Ectodermal cell (in vitro differentiated cells): ENCODE measurements around the gene COG2.

Experiments
- H3K27ac ChIP-seq: 2 replicates; pipeline ENCODE4 v1.7.0; 2013; ENCODE audit warnings: mild to moderate bottlenecking, low read depth, low read length; ENCODE audit not compliant: insufficient read depth, poor library complexity, severe bottlenecking
- H3K27me3 ChIP-seq: 2 replicates; pipeline ENCODE4 v1.7.0; 2013; ENCODE audit warnings: mild to moderate bottlenecking, low read length; ENCODE audit not compliant: insufficient read depth, control insufficient read depth, poor library complexity, severe bottlenecking
- H3K36me3 ChIP-seq: one replicate; pipeline ENCODE4 v1.7.0; 2013; ENCODE audit warnings: low read length; ENCODE audit not compliant: control insufficient read depth, insufficient read depth
- H3K4me1 ChIP-seq: one replicate; pipeline ENCODE4 v1.7.0; 2013; ENCODE audit warnings: low read length; ENCODE audit not compliant: control insufficient read depth, insufficient read depth
- H3K4me3 ChIP-seq: 2 replicates; pipeline ENCODE4 v1.7.0; 2013; ENCODE audit warnings: low read depth, low read length, control low read depth; ENCODE audit not compliant: insufficient read depth
- H3K9me3 ChIP-seq: 2 replicates; pipeline ENCODE4 v1.7.0; 2013; ENCODE audit warnings: mild to moderate bottlenecking, low read length, moderate library complexity; ENCODE audit not compliant: control insufficient read depth
- WGBS, 2 experiments: methylation state at CpG; one replicate each; pipeline ENCODE4 v1.1.7; 2013; ENCODE audit warnings: missing lambda C conversion rate in 2 of 2; 5-methylcytosine and 5-hydroxymethylcytosine counted together

The COG2 gene

GRCh38 chr1:230626232-230626631 lies 16.0 kb upstream of the COG2 start:
- WGBS, 2 experiments, result 90 to 92% methylated on average over 1 of the region's 2 CpGs
- Histone ChIP-seq H3K4me1 (peaks cover 8% of the 10 kb centered on the region), H3K36me3 (no peaks in the 10 kb centered on the region), H3K27me3 (no peaks in the 10 kb centered on the region), H3K4me3 (no peak overlapping the region), H3K27ac (no peak overlapping the region), H3K9me3 (no peaks in the 10 kb centered on the region)

- H3K27ac ChIP-seq, result no peak overlapping the region
- H3K9me3 ChIP-seq, result no peaks in the 10 kb centered on the region
- 91 to 93% methylated on average over 2 of the region's 2 CpGs for WGBS, 2 experiments
- no peak overlapping the region for H3K4me3 ChIP-seq
- no peaks in the 10 kb centered on the region for H3K27me3 ChIP-seq
- H3K36me3 ChIP-seq, result no peaks in the 10 kb centered on the region
- H3K4me1 ChIP-seq, result no peaks in the 10 kb centered on the region
These were observed 14.5 kb upstream of the COG2 start for GRCh38 chr1:230627767-230628166.

- Histone ChIP-seq H3K9me3 (no peaks in the 10 kb centered on the region), H3K27ac (no peak overlapping the region), H3K36me3 (no peaks in the 10 kb centered on the region), H3K27me3 (no peaks in the 10 kb centered on the region), H3K4me3 (no peak overlapping the region), H3K4me1 (no peaks in the 10 kb centered on the region)
These were observed 12.8 kb upstream of the COG2 start for GRCh38 chr1:230629511-230629910.

- H3K9me3 ChIP-seq, result no peaks in the 10 kb centered on the region
- no peaks in the 10 kb centered on the region for H3K36me3 ChIP-seq
- H3K27me3 ChIP-seq, result no peaks in the 10 kb centered on the region
- no peak overlapping the region for H3K4me3 ChIP-seq
- no peak overlapping the region for H3K27ac ChIP-seq
- no peaks in the 10 kb centered on the region for H3K4me1 ChIP-seq
- 69 to 100% methylated on average over 1 of the region's 1 CpG for WGBS, 2 experiments
These were observed 10.8 kb upstream of the COG2 start for GRCh38 chr1:230631477-230631876.

- Histone ChIP-seq H3K36me3 (no peaks in the 10 kb centered on the region), H3K4me3 (no peak overlapping the region), H3K4me1 (no peaks in the 10 kb centered on the region), H3K27ac (no peak overlapping the region), H3K27me3 (no peaks in the 10 kb centered on the region), H3K9me3 (no peaks in the 10 kb centered on the region)
- WGBS, 2 experiments, result 68 to 71% methylated on average over 4 of the region's 4 CpGs
These were observed 9.9 kb upstream of the COG2 start for GRCh38 chr1:230632273-230632873.

GRCh38 chr1:230633469-230633868 lies 8.8 kb upstream of the COG2 start:
- H3K27ac ChIP-seq, result no peak overlapping the region
- WGBS, 2 experiments, result 81 to 92% methylated on average over 2 of the region's 2 CpGs
- H3K4me1 ChIP-seq, result no peaks in the 10 kb centered on the region
- no peaks in the 10 kb centered on the region for H3K27me3 ChIP-seq
- H3K36me3 ChIP-seq, result no peaks in the 10 kb centered on the region
- no peaks in the 10 kb centered on the region for H3K9me3 ChIP-seq
- H3K4me3 ChIP-seq, result no peak overlapping the region

GRCh38 chr1:230634384-230634783 lies 7.9 kb upstream of the COG2 start:
- no peaks in the 10 kb centered on the region for H3K4me1 ChIP-seq
- WGBS, 2 experiments, result 95 to 96% methylated on average over 5 of the region's 5 CpGs
- no peaks in the 10 kb centered on the region for H3K9me3 ChIP-seq
- H3K27ac ChIP-seq, result no peak overlapping the region
- H3K27me3 ChIP-seq, result no peaks in the 10 kb centered on the region
- H3K36me3 ChIP-seq, result no peaks in the 10 kb centered on the region
- no peak overlapping the region for H3K4me3 ChIP-seq

GRCh38 chr1:230636575-230637148 lies 5.6 kb upstream of the COG2 start:
- H3K4me1 ChIP-seq, result no peaks in the 10 kb centered on the region
- no peaks in the 10 kb centered on the region for H3K36me3 ChIP-seq
- WGBS, 2 experiments, result 87 to 90% methylated on average over 7 of the region's 7 CpGs
- H3K9me3 ChIP-seq, result no peaks in the 10 kb centered on the region
- no peaks in the 10 kb centered on the region for H3K27me3 ChIP-seq
- H3K27ac ChIP-seq, result no peak overlapping the region
- H3K4me3 ChIP-seq, result no peak overlapping the region

- Histone ChIP-seq H3K27ac (no peak overlapping the region), H3K4me3 (no peak overlapping the region), H3K9me3 (no peaks in the 10 kb centered on the region), H3K27me3 (no peaks in the 10 kb centered on the region), H3K36me3 (no peaks in the 10 kb centered on the region), H3K4me1 (no peaks in the 10 kb centered on the region)
- WGBS, 2 experiments, result 92 to 93% methylated on average over 5 of the region's 5 CpGs
These were observed 2.5 kb upstream of the COG2 start for GRCh38 chr1:230639714-230640209.

GRCh38 chr1:230641346-230641745 lies 935 bp upstream of the COG2 start:
- H3K27me3 ChIP-seq, result no peaks in the 10 kb centered on the region
- WGBS, 2 experiments, result 90 to 91% methylated on average over 6 of the region's 6 CpGs
- peak overlapping the region; percentile 87 for H3K4me3 ChIP-seq
- H3K36me3 ChIP-seq, result no peaks in the 10 kb centered on the region
- H3K9me3 ChIP-seq, result no peaks in the 10 kb centered on the region
- H3K4me1 ChIP-seq, result no peaks in the 10 kb centered on the region
- no peak overlapping the region for H3K27ac ChIP-seq
